ENCODE results near the gene ASPSCR1. TPM values are rescaled to one million over a fixed set of nuclear protein-coding genes. Genes with fewer than 3 reads are reported as not detected.

The ASPSCR1 gene
- total and polyA plus RNA-seq, 2 of the 13 experiments (the other 11 are each of a cell fraction or from before 2014, with no cell fraction given), result 274 to 314 TPM

DNA sequence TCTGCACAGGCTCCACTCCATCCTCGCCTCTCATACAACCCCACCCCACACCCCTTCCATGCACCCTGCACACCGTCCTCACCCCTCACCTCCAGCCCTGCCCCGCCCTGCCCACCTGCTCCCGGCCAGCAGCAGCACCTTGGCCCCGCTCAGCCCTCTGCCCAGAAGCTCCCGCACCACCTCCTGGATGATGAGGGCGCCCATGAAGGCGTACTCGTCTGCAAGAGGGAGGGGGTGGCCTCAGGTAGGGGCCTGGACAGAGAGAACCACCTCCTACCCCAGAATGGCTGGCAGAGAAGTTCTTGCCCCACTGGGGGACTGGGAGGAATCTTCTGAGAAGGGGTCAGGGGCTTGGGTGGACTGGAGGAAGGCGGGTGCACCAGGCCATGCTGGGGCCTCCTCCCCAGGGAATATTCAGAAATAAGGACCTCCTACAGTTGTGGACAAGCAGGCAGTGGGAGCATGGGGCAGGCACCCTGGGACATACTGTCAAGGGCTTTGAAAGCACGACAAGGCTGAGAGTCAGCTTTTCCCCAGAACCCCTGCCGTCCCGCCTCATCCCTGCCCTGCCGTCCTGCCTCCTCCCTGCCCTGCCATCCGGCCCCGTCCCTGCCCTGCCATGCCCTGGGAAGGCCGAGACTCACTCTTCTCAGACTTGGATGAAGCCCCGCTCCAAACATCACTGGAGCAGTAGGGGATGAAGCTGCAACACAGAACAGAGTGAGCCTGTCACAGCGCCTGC lies 19.6 kb upstream of the ASPSCR1 start:
- ChIA-PET CTCF (ENCODE audit: low intra/inter-chr PET ratio, low total read pairs) (interaction anchor here (3.6 to 4.7 kb wide), 4 partner anchors 34 to 62 kb away, joined by 25 to 181 read pairs (median 53); partner anchors contain the start of genes CENPX and LRRC45), POLR2A (interaction anchor here (0.6 to 9.7 kb wide), 4 partner anchors 37 to 85 kb away, joined by 3 to 136 read pairs (median 32); partner anchors contain the start of genes CENPX and LRRC45)
- Histone ChIP-seq H4K20me1 (ENCODE audit: insufficient read depth, low read length) (peaks cover 23% of the 10 kb centered on the region), H3K4me3 (replicated peaks in 1 of 3; ENCODE audit: insufficient read depth in 1 of 3, low read depth in 2 of 3, low read length in 3 of 3) (peak overlapping the region; percentile 95 to 97 (median 96)), H3K9me3 (ENCODE audit: low read length) (no peaks in the 10 kb centered on the region), H3K4me1 (ENCODE audit: insufficient read depth, low read length) (peaks cover 67% of the 10 kb centered on the region), H2AFZ (ENCODE audit: low read length) (no peak overlapping the region), H3K27me3 (ENCODE audit: control insufficient read depth in 1 of 2, insufficient read depth in 2 of 2, low read length in 2 of 2) (no peaks in the 10 kb centered on the region; a peak in 1 of 5 replicates), H3K79me2 (ENCODE audit: insufficient read depth, low read length) (peaks cover 53% of the 10 kb centered on the region), H3K36me3 (replicated peaks in 1 of 2; ENCODE audit: control insufficient read depth in 1 of 2, insufficient read depth in 2 of 2, low read length in 2 of 2) (peaks cover 33 to 57% of the 10 kb centered on the region in 2 experiments), H3K27ac (ENCODE audit: extremely low read length, insufficient read depth, low read length) (peak overlapping the region; percentile 86), H3K4me2 (ENCODE audit: low read depth, low read length) (peak overlapping the region; percentile 99), H3K9ac (ENCODE audit: insufficient read depth, low read depth, low read length) (peak overlapping the region; percentile 99)
- in situ Hi-C loops (cut with HindIII; ENCODE audit: extremely low pct_ligation_motif_present, low pct_unique_long_range_greater_than_20kb) (loop anchor here (5.0 kb wide), 2 partner anchors 39 to 64 kb away; partner anchors contain the start of genes CENPX and LRRC45), intact Hi-C loops (cut with micrococcal nuclease; ENCODE audit: unreplicated experiment) (loop anchor here (1.0 kb wide), 1 partner anchor 63 kb away; no protein-coding TSS in a partner anchor)
- WGBS (ENCODE audit: low lambda C conversion rate), result 94% methylated on average over 16 of the region's 19 CpGs
- ATAC-seq (no peak), FAIRE-seq (no peak), DNase-seq (ENCODE audit: low spot score) (no peak)
- BruUV-seq (replicated peaks), result no TSS peak
- no peak for TF ChIP-seq MLLT10 (CRISPR knock-in tag; IDR thresholded peaks at IDR 0.05)
- TF ChIP-seq ZC3H4 (CRISPR knock-in tag; IDR thresholded peaks at IDR 0.05; ENCODE audit: borderline replicate concordance), result no peak
- TF ChIP-seq ZBTB38 (CRISPR knock-in tag; IDR thresholded peaks at IDR 0.05), result peak; percentile 23; the same call in 1 of the 2 replicates
- TF ChIP-seq ZSCAN25 (CRISPR knock-in tag; IDR thresholded peaks at IDR 0.05), result peak; percentile 90
- no peak for TF ChIP-seq FOXK1 (CRISPR knock-in tag; IDR thresholded peaks at IDR 0.05; ENCODE audit: borderline replicate concordance, low read depth)
- TF ChIP-seq, protein P1, sequence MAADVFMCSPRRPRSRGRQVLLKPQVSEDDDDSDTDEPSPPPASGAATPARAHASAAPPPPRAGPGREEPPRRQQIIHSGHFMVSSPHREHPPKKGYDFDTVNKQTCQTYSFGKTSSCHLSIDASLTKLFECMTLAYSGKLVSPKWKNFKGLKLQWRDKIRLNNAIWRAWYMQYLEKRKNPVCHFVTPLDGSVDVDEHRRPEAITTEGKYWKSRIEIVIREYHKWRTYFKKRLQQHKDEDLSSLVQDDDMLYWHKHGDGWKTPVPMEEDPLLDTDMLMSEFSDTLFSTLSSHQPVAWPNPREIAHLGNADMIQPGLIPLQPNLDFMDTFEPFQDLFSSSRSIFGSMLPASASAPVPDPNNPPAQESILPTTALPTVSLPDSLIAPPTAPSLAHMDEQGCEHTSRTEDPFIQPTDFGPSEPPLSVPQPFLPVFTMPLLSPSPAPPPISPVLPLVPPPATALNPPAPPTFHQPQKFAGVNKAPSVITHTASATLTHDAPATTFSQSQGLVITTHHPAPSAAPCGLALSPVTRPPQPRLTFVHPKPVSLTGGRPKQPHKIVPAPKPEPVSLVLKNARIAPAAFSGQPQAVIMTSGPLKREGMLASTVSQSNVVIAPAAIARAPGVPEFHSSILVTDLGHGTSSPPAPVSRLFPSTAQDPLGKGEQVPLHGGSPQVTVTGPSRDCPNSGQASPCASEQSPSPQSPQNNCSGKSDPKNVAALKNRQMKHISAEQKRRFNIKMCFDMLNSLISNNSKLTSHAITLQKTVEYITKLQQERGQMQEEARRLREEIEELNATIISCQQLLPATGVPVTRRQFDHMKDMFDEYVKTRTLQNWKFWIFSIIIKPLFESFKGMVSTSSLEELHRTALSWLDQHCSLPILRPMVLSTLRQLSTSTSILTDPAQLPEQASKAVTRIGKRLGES (CRISPR knock-in tag; IDR thresholded peaks at IDR 0.05; ENCODE audit: borderline replicate concordance), result no peak
- peak; percentile 67; the same call in 1 of the 2 replicates for TF ChIP-seq SSRP1 (CRISPR knock-in tag; IDR thresholded peaks at IDR 0.05)
- peak; percentile 57; the same call in 1 of the 2 replicates for TF ChIP-seq RBFOX2 (IDR thresholded peaks at IDR 0.05; ENCODE audit: low read depth, low read length)
- TF ChIP-seq, protein P2, sequence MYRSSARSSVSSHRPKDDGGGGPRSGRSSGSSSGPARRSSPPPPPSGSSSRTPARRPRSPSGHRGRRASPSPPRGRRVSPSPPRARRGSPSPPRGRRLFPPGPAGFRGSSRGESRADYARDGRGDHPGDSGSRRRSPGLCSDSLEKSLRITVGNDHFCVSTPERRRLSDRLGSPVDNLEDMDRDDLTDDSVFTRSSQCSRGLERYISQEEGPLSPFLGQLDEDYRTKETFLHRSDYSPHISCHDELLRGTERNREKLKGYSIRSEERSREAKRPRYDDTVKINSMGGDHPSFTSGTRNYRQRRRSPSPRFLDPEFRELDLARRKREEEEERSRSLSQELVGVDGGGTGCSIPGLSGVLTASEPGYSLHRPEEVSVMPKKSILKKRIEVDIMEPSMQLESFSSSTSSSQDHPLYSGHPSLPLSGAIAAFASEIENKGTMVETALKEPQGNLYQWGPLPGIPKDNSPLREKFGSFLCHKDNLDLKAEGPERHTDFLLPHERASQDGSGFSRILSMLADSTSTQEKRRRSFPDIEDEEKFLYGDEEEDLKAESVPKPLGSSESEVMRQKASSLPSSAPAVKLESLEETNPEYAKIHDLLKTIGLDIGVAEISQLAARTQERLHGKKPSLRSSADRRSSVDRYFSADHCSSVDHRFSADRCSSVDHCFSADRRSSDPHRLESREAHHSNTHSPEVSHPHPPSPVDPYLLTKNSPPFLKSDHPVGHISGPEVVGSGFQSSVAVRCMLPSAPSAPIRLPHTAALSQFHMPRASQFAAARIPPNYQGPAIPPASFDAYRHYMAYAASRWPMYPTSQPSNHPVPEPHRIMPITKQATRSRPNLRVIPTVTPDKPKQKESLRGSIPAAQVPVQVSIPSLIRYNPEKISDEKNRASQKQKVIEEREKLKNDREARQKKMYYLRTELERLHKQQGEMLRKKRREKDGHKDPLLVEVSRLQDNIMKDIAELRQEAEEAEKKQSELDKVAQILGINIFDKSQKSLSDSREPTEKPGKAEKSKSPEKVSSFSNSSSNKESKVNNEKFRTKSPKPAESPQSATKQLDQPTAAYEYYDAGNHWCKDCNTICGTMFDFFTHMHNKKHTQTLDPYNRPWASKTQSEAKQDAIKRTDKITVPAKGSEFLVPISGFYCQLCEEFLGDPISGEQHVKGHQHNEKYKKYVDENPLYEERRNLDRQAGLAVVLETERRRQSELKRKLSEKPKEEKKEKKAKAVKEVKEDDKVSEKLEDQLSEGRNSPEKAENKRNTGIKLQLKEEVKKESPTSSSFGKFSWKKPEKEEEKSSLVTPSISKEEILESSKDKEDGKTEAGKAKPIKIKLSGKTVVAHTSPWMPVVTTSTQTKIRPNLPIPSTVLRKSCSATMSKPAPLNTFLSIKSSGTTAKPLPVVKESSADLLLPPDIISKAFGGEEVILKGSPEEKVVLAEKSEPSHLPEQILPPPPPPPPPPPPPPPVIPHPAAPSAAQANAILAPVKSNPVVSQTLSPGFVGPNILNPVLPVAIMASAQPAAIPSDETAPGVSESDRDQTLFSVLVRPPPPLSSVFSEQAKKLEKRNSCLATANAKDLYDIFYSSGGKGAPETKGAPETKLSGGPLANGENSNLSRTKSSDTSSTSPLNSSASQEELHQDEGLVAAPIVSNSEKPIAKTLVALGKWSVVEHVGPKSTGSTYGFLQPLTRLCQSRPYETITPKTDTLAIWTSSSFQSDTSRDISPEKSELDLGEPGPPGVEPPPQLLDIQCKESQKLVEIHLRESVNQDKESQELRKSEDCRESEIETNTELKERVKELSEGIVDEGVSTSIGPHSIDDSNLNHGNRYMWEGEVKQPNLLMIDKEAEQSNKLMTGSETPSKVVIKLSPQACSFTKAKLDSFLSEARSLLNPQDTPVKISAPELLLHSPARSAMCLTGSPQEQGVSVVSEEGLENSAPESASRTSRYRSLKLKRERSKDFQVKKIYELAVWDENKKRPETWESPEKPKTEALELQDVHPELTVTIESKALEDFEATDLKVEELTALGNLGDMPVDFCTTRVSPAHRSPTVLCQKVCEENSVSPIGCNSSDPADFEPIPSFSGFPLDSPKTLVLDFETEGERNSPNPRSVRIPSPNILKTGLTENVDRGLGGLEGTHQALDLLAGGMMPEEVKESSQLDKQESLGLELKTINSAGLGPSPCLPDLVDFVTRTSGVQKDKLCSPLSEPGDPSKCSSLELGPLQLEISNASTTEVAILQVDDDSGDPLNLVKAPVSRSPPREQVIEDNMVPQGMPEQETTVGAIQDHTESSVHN (CRISPR knock-in tag; IDR thresholded peaks at IDR 0.05), result 0 out of 2 replicates have a peak, but pooled peaks have one; percentile 16
- 0 out of 2 replicates have a peak, but pooled peaks have one; percentile 7 for TF ChIP-seq POLR2G (IDR thresholded peaks at IDR 0.05; ENCODE audit: low read depth, low read length)
- peak; percentile 64 for TF ChIP-seq HNRNPK (IDR thresholded peaks at IDR 0.05; ENCODE audit: low read depth, low read length, poor library complexity, severe bottlenecking)
